ENCODE measurements around the gene RAB4A. TPM values are rescaled to one million over a fixed set of nuclear protein-coding genes. Genes with fewer than 3 reads are reported as not detected.
A peak's percentile ranks its signal among the peaks of the same experiment; 100 is the strongest.
"Not testable (repeated sequence)": the region's sequence is repeated elsewhere in the genome, so short reads cannot be mapped to it uniquely, and the experiment has no call there.

The RAB4A gene
- total RNA-seq, 2 donors from 2014 or later = 80.9 to 103 TPM

DNA sequence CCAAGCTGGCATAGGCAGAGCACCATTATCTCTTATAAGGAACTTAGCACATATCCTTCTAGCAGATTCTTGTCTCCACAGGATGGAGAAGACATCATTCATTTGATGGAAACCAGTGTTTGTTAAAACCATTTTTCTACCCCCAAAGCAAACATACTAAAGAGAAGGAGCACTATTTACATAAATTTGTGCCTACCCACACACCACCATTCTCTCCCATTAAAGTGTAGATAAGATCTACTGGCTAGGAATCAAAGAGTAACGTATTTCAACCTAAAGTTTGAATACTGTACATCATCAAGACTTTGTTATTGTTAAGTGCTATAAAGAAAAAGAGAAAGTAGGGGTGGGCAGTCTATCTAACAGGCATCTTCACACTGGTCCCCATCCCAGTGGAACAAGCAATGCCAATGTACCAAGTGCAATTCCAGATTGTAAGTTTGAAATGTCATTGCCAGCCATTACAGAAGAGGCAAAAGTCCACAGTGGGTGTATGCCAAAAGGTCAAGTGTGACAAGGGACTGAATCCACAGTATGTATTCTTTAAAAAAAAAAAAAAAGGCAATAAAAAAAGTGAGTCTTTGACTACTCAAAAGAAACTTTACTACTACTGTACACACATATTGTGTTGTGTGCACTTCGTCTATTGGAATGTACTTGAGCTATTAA is 53.1 kb downstream of the RAB4A start:
- intact Hi-C loops (cut with DNase I) = no loop called here
- H3K27ac ChIP-seq = no peak overlapping the region
- no peaks in the 10 kb centered on the region for H3K9me3 ChIP-seq
- TF ChIP-seq, protein P1, sequence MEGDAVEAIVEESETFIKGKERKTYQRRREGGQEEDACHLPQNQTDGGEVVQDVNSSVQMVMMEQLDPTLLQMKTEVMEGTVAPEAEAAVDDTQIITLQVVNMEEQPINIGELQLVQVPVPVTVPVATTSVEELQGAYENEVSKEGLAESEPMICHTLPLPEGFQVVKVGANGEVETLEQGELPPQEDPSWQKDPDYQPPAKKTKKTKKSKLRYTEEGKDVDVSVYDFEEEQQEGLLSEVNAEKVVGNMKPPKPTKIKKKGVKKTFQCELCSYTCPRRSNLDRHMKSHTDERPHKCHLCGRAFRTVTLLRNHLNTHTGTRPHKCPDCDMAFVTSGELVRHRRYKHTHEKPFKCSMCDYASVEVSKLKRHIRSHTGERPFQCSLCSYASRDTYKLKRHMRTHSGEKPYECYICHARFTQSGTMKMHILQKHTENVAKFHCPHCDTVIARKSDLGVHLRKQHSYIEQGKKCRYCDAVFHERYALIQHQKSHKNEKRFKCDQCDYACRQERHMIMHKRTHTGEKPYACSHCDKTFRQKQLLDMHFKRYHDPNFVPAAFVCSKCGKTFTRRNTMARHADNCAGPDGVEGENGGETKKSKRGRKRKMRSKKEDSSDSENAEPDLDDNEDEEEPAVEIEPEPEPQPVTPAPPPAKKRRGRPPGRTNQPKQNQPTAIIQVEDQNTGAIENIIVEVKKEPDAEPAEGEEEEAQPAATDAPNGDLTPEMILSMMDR (IDR thresholded peaks at IDR 0.05) = no peak
- H3K36me3 ChIP-seq = no peaks in the 10 kb centered on the region
- no peak overlapping the region for H3K9ac ChIP-seq (ENCODE audit: low read depth in 2 of 2, low read length in 2 of 2)
- H3K4me1 ChIP-seq = no peaks in the 10 kb centered on the region
- no peak overlapping the region for H3K4me3 ChIP-seq
- no peak for DNase-seq
- no peaks in the 10 kb centered on the region for H3K27me3 ChIP-seq

DNA sequence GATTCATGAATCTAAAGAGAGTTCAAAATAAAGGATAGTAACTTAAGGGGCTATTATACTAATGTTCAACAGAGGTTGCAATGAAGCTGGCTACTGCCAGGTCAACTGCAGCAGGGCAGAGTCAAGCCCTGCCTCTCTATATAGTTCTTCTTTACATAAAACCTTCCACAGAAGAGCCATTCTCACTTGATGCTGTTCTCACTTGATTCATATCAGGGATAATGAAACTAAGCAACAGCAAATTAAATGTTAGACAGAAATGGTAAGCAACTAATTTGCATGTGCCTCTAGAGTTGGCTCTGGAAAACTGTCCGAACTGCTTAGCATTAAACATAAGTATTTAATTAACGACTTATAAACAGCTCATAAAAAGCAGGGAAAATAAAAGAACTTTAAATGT is 54.5 kb downstream of the RAB4A start:
- H3K9me3 ChIP-seq = no peaks in the 10 kb centered on the region
- no peak overlapping the region for H3K9ac ChIP-seq (ENCODE audit: low read depth in 2 of 2, low read length in 2 of 2)
- intact Hi-C loops (cut with DNase I) = no loop called here
- no peak for DNase-seq
- no peaks in the 10 kb centered on the region for H3K27me3 ChIP-seq
- H3K4me3 ChIP-seq = no peak overlapping the region
- TF ChIP-seq, protein P1 (IDR thresholded peaks at IDR 0.05) = no peak
- H3K4me1 ChIP-seq = no peaks in the 10 kb centered on the region
- H3K27ac ChIP-seq = peak overlapping the region; percentile 1
- H3K36me3 ChIP-seq = no peaks in the 10 kb centered on the region

DNA sequence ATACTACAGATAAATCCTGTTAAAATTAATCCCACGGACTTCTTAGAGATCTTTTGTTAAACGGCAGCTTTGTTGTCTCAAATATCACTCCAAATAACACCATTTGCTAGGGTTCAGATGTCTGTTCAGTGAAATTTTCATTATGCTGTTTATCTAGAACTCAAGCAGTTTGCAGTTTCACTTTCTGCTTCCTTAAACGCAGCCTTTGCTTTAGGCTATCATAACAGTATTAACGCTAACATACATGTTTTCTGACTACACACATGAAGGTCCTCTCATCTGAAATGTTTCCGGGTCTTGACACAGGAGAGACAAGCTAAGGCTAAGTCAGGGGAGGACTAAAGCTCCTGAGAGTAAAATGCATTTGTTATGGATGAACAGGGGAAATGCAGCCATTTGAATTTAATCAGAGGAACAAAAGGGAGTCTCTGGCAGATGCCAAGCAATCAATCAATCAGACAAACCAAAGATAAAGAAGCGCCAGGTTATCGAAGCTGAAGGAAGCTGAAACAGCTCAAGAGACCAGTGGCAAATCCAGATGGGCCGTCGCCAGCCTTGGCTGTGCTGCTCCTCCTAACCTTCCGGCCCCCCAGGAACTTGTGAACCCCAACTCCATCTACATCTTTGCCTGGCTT is 55.1 kb downstream of the RAB4A start:
- H3K27ac ChIP-seq = peak overlapping the region; percentile 1

DNA sequence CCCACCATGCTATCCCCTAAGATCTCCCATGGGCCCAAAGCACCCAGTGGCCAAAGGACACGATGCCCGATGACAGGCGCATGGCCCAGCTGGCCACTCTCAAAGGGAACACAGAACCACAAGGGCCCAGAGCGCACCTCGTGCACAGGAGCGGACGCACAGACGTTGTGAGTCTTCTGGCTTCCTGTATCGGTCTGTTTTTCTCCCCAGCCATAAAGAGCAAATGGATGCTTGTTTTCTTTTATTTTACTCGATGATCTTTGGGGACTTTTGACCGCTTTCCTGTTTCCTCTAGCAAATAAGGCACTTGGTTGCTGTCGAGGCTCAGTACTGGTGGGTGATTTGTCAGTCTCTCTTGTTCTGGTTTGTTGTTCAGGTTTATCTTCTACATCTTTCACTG is 55.7 kb downstream of the RAB4A start:
- intact Hi-C loops (cut with DNase I) = no loop called here
- H3K4me1 ChIP-seq = no peaks in the 10 kb centered on the region
- DNase-seq = no peak
- no peak overlapping the region for H3K4me3 ChIP-seq
- no peak overlapping the region for H3K27ac ChIP-seq
- H3K9me3 ChIP-seq = no peaks in the 10 kb centered on the region
- H3K9ac ChIP-seq (ENCODE audit: low read depth in 2 of 2, low read length in 2 of 2) = no peak overlapping the region
- H3K36me3 ChIP-seq = no peaks in the 10 kb centered on the region
- TF ChIP-seq, protein P1 (IDR thresholded peaks at IDR 0.05) = no peak
- H3K27me3 ChIP-seq = no peaks in the 10 kb centered on the region

More for the DNA sequence above, 55.1 kb downstream of the RAB4A start:
- TF ChIP-seq, protein P1 (IDR thresholded peaks at IDR 0.05) = no peak
- intact Hi-C loops (cut with DNase I) = no loop called here
- no peak overlapping the region for H3K4me3 ChIP-seq
- H3K36me3 ChIP-seq = no peaks in the 10 kb centered on the region
- H3K4me1 ChIP-seq = no peaks in the 10 kb centered on the region
- no peaks in the 10 kb centered on the region for H3K27me3 ChIP-seq
- DNase-seq = no peak
- no peak overlapping the region for H3K9ac ChIP-seq (ENCODE audit: low read depth in 2 of 2, low read length in 2 of 2)
- no peaks in the 10 kb centered on the region for H3K9me3 ChIP-seq

DNA sequence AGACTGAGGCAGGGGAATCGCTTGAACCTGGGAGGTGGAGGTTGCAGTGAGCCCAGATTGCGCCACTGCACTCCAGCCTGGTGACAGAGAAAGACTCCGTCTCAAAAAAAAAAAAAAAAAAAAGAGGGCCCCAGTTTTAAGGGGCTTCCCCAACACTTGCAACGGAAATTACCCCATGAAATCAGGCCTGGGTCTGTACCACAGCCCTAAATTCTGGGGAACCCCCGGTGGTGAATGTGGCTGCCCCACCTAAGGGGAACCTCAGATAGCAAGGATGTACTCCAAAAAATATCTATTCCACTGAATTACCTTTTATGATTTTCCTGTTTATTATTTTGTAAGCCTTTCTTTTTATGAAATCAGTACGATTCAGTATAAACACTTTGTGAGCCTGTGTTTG is 56.9 kb downstream of the RAB4A start:
- H3K9ac ChIP-seq (ENCODE audit: low read depth in 2 of 2, low read length in 2 of 2); H3K4me1 ChIP-seq; H3K27me3 ChIP-seq; DNase-seq; H3K27ac ChIP-seq; H3K9me3 ChIP-seq; H3K4me3 ChIP-seq; H3K36me3 ChIP-seq; intact Hi-C loops (cut with DNase I): not testable (repeated sequence)
